HG02623 (cell line): Measurements from ENCODE around the gene LRRC8A.
"Not testable (repeated sequence)": the region's sequence is repeated elsewhere in the genome, so short reads cannot be mapped to it uniquely, and the experiment has no call there.

Source experiments
- ATAC-seq: cut with Tn5 transposase; IDR thresholded peaks from one replicate; pipeline ENCODE4 v1.9.1; 2021; ENCODE audit warnings: moderate library complexity; ENCODE audit not compliant: unreplicated experiment

The LRRC8A gene

DNA sequence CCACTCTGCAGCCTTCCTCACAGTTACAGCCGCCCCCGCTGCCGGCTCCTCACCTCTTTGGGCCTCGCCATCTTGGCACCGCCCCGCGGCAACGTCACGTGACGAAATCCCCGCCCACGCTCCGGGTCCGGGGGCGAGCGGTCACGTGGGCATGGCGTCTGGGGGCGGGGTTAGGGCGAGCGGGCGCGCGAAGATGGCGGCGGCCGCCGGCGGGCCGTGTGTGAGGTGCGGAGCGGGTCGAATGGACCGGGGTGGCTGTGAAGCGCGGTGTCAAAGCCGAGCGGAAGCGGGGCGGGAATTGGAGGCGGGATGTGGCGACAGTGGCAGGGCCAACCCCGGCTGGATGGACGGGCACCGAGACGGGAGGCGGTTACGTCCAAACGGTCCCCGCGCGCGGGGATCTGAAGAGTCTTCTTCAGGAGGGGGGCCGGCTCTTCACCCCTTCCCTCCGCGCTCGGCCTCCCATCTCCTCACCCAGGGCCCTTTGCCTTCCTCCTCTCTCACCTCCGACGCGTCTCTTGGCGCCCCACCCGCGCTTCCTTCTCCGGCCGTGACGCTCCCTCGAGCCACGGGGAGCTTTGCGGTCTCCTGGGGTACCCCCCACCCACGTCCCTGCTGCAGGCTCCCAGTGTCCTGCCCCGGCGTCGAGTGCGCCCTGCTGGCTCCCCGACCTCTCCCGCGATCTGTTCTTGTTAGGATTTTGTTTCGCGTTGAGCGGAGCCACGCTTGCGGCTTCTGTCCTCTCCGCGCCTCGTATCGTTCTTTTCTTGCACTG, 65.8 kb downstream of the LRRC8A start, which contains the start of the genes DOLK and NUP188:
Gene DOLK, minus strand, starts transcription at position 77 of the 775 bp plus-strand sequence. CDS start 300 bp downstream, outside the sequence.
Gene NUP188, plus strand, starts transcription at position 173 of the 775 bp plus-strand sequence. Its CDS starts 21 bp downstream, at position 194.
- ATAC-seq, result peak; percentile 70

DNA sequence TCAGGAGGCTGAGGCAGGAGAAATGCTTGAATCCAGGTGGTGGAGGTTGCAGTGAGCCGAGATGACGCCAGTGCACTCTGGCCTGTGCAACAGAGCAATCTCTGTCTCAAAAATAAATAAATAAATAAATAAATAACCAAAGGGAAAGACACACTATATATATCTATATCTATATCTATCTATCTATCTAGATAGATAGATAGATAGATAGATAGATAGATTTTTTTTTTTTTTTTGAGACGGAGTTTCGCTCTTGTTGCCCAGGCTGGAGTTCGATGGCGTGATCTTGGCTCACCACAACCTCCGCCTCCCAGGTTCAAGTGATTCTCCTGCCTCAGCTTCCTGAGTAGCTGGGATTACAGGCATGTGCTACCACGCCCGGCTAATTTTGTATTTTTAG, 79.5 kb downstream of the LRRC8A start:
- not testable (repeated sequence) for ATAC-seq
